SK-N-SH treated with all-trans-retinoic acid at 6 μM for 48 hours (cell line): Measurements from ENCODE around the gene MAPKBP1.

Experiments used
- ATAC-seq: fragments of 200-7000 bp; cut with Tn5 transposase; 3 replicates; pipeline ENCODE4 v1.9.1; 2020; ENCODE audit warnings: mild to moderate bottlenecking, moderate library complexity
- ARNTL ChIP-seq: fragments of 450-650 bp; formaldehyde crosslinking; IDR thresholded peaks from 2 replicates; pipeline ENCODE4 v1.5.0; 2020; ENCODE audit warnings: low read depth, mild to moderate bottlenecking, moderate library complexity, borderline replicate concordance
- CREB5 ChIP-seq: fragments of 250-450 bp; sonication (Bioruptor Pico); IDR thresholded peaks from 2 replicates; pipeline ENCODE4 v1.5.1; 2020; ENCODE audit warnings: low read depth, mild to moderate bottlenecking, moderate library complexity
- CSDC2 ChIP-seq: fragments of 250-450 bp; sonication (Bioruptor Pico); IDR thresholded peaks from 2 replicates; pipeline ENCODE4 v1.5.0; 2020; ENCODE audit warnings: mild to moderate bottlenecking, moderate library complexity
- CSRNP3 ChIP-seq: fragments of 250-450 bp; sonication (Bioruptor Pico); IDR thresholded peaks from 2 replicates; pipeline ENCODE4 v1.5.1; 2021; ENCODE audit warnings: mild to moderate bottlenecking, moderate library complexity
- ESRRG ChIP-seq: fragments of 250-450 bp; sonication (Bioruptor Pico); IDR thresholded peaks from 2 replicates; pipeline ENCODE4 v1.6.1; 2021; ENCODE audit warnings: mild to moderate bottlenecking
- GLIS3 ChIP-seq: fragments of 250-450 bp; sonication (Bioruptor Pico); IDR thresholded peaks from 2 replicates; pipeline ENCODE4 v1.5.0; 2020; ENCODE audit warnings: mild to moderate bottlenecking, moderate library complexity
- ISL1 ChIP-seq: fragments of 250-450 bp; sonication (Bioruptor Pico); IDR thresholded peaks from 2 replicates; pipeline ENCODE4 v2.1.2; 2022; ENCODE audit warnings: mild to moderate bottlenecking, moderate library complexity
- OSR1 ChIP-seq: fragments of 250-450 bp; sonication (Bioruptor Pico); IDR thresholded peaks from 2 replicates; pipeline ENCODE4 v1.8.0; 2022; ENCODE audit warnings: moderate library complexity, mild to moderate bottlenecking, inconsistent platforms
- PATZ1 ChIP-seq: fragments of 250-450 bp; sonication (Bioruptor Pico); IDR thresholded peaks from 2 replicates; pipeline ENCODE4 v1.8.0; 2020; ENCODE audit warnings: mild to moderate bottlenecking, moderate library complexity, borderline replicate concordance
- POU6F1 ChIP-seq: fragments of 250-450 bp; sonication (Bioruptor Pico); IDR thresholded peaks from 2 replicates; pipeline ENCODE4 v1.8.0; 2021; ENCODE audit warnings: low read depth, mild to moderate bottlenecking, moderate library complexity, borderline replicate concordance
- PPARA ChIP-seq: fragments of 250-450 bp; sonication (Bioruptor Pico); IDR thresholded peaks from 2 replicates; pipeline ENCODE4 v1.5.0; 2020; ENCODE audit warnings: mild to moderate bottlenecking, borderline replicate concordance
- RARB ChIP-seq: fragments of 250-450 bp; sonication (Bioruptor Pico); IDR thresholded peaks from 2 replicates; pipeline ENCODE4 v1.8.0; 2021; ENCODE audit warnings: mild to moderate bottlenecking, moderate library complexity
- SNAI2 ChIP-seq: fragments of 250-450 bp; sonication (Bioruptor Pico); IDR thresholded peaks from 2 replicates; pipeline ENCODE4 v1.5.0; 2020; ENCODE audit warnings: mild to moderate bottlenecking, moderate library complexity
- TCF4 ChIP-seq: fragments of 250-450 bp; sonication (Bioruptor Pico); IDR thresholded peaks from 2 replicates; pipeline ENCODE4 v1.8.0; 2021; ENCODE audit warnings: mild to moderate bottlenecking, moderate library complexity, borderline replicate concordance
- TSHZ2 ChIP-seq: fragments of 250-450 bp; sonication (Bioruptor Pico); IDR thresholded peaks from 2 replicates; pipeline ENCODE4 v1.5.0; 2020; ENCODE audit warnings: mild to moderate bottlenecking, moderate library complexity
- ZC3H10 ChIP-seq: fragments of 250-450 bp; sonication (Bioruptor Pico); IDR thresholded peaks from 2 replicates; pipeline ENCODE4 v1.5.1; 2021; ENCODE audit warnings: mild to moderate bottlenecking, moderate library complexity
- ZFP3 ChIP-seq: fragments of 250-450 bp; sonication (Bioruptor Pico); IDR thresholded peaks from 2 replicates; pipeline ENCODE4 v1.5.0; 2020; ENCODE audit warnings: mild to moderate bottlenecking, moderate library complexity
- ZFP30 ChIP-seq: fragments of 450-650 bp; formaldehyde crosslinking; IDR thresholded peaks from 2 replicates; pipeline ENCODE4 v1.5.0; 2022; ENCODE audit warnings: mild to moderate bottlenecking, moderate library complexity
- ZNF565 ChIP-seq: fragments of 450-650 bp; formaldehyde crosslinking; conservative IDR thresholded peaks from 2 replicates; pipeline ENCODE4 v1.5.0; 2020; ENCODE audit warnings: low read depth, mild to moderate bottlenecking, moderate library complexity
- ZNF70 ChIP-seq: fragments of 450-650 bp; formaldehyde crosslinking; IDR thresholded peaks from 2 replicates; pipeline ENCODE4 v1.5.0; 2020; ENCODE audit warnings: mild to moderate bottlenecking, moderate library complexity
- ZNF8 ChIP-seq: fragments of 450-650 bp; formaldehyde crosslinking; IDR thresholded peaks from 2 replicates; pipeline ENCODE4 v1.5.0; 2020; ENCODE audit warnings: mild to moderate bottlenecking, moderate library complexity

MAPKBP1 gene

GRCh38 chr15:41825572-41826535, 51.6 kb downstream of the MAPKBP1 start:
- no peak for TF ChIP-seq ZNF70
- no peak for TF ChIP-seq SNAI2 (CRISPR knock-in tag)
- no peak for TF ChIP-seq PPARA (CRISPR knock-in tag)
- TF ChIP-seq ZNF8 (CRISPR knock-in tag), result no peak
- TF ChIP-seq CSDC2 (CRISPR knock-in tag), result no peak
- no peak for TF ChIP-seq CSRNP3 (CRISPR knock-in tag)
- TF ChIP-seq TSHZ2 (CRISPR knock-in tag), result no peak
- TF ChIP-seq ESRRG (CRISPR knock-in tag), result no peak
- TF ChIP-seq TCF4 (CRISPR knock-in tag), result no peak
- TF ChIP-seq ZFP3, result no peak
- no peak for TF ChIP-seq RARB
- TF ChIP-seq ZNF565 (CRISPR knock-in tag), result no peak
- TF ChIP-seq CREB5 (CRISPR knock-in tag), result no peak
- no peak for TF ChIP-seq PATZ1 (CRISPR knock-in tag)
- no peak for TF ChIP-seq OSR1 (CRISPR knock-in tag)
- no peak for TF ChIP-seq ZFP30 (CRISPR knock-in tag)
- TF ChIP-seq GLIS3, result no peak
- ATAC-seq, result no peak

GRCh38 chr15:41827290-41827879, 53.1 kb downstream of the MAPKBP1 start:
- TF ChIP-seq ISL1 (CRISPR knock-in tag), result no peak
- TF ChIP-seq ARNTL, result no peak
- TF ChIP-seq TSHZ2 (CRISPR knock-in tag), result no peak
- no peak for TF ChIP-seq CSDC2 (CRISPR knock-in tag)
- TF ChIP-seq ZNF565 (CRISPR knock-in tag), result no peak
- no peak for TF ChIP-seq GLIS3
- no peak for TF ChIP-seq ZNF70
- no peak for TF ChIP-seq ZFP30 (CRISPR knock-in tag)
- TF ChIP-seq CREB5 (CRISPR knock-in tag), result no peak
- TF ChIP-seq POU6F1 (CRISPR knock-in tag), result no peak
- TF ChIP-seq RARB, result no peak
- no peak for TF ChIP-seq ZC3H10 (CRISPR knock-in tag)
- no peak for TF ChIP-seq ZFP3
- no peak for TF ChIP-seq ZNF8 (CRISPR knock-in tag)
- ATAC-seq, result peak; percentile 9
